Neural progenitor cell (in vitro differentiated cells): ENCODE results near the gene SLC35F5.
"Not testable (repeated sequence)": the region's sequence is repeated elsewhere in the genome, so short reads cannot be mapped to it uniquely, and the experiment has no call there.

Experiments used
- CTCF ChIP-seq: fragments of 200-600 bp; sonication (generic); IDR thresholded peaks from 2 replicates; pipeline ENCODE4 v1.5.1; 2017; ENCODE audit warnings: antibody characterized with exemption, mild to moderate bottlenecking
- EZH2 ChIP-seq: fragments of 200-600 bp; sonication (generic); IDR thresholded peaks from 2 replicates; pipeline ENCODE4 v1.6.1; 2017; ENCODE audit warnings: antibody characterized with exemption, mild to moderate bottlenecking, moderate library complexity
- EZH2phosphoT487 ChIP-seq: fragments of 200-600 bp; sonication (generic); IDR thresholded peaks from 2 replicates; pipeline ENCODE4 v1.6.1; 2017; ENCODE audit warnings: antibody characterized with exemption

- TF ChIP-seq CTCF, EZH2, EZH2phosphoT487: not testable (repeated sequence)
Measured at GRCh38 chr2:113704300-113704993, 52.0 kb downstream of the SLC35F5 start.
